Measurements from ENCODE around the gene YARS1. TPM values are rescaled to one million over a fixed set of nuclear protein-coding genes. Genes with fewer than 3 reads are reported as not detected.

YARS1 gene
- total RNA-seq, 1 experiment from 2014 or later: 115 TPM

DNA sequence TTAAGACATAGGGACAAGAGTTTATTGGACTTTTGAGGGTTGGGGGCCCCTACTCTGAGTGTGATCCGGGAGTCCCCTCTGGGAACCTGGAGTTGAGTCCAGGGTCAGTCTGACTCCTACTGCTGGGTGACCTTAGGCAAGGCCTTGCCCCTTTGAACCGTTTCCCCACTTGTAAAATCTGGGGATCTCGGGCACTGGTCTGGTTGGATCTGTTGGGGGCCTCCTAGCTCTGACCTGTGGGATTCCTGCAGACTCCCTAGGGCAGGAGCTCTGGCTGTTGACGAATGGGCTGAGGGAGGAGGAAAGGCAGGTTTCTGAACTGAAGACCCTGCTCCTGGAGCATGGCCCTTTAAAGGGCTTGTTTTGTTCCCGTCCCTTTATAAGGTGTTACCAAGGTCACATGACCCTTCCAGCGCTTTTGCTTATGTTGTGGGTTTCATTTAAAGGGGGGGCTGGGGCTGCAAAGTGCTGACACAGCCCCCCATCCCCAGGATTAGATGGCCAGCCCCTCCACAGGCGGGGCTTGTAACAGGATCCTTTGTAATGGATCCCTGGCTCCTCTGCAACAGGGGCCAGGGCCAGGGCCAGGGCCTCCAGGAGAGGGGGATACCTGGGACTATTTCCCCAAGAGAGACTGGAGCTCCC is 50.7 kb downstream of the YARS1 start:
- Histone ChIP-seq H3K9ac (ENCODE audit: low read length) (no peak overlapping the region), H2AFZ (ENCODE audit: low read length) (no peak overlapping the region), H3K4me2 (ENCODE audit: low read length) (no peak overlapping the region), H3K4me3 (ENCODE audit: low read length) (no peak overlapping the region), H3K9me3 (ENCODE audit: low read length) (no peaks in the 10 kb centered on the region), H3K27me3 (ENCODE audit: low read length) (no peaks in the 10 kb centered on the region), H3K36me3 (ENCODE audit: low read depth, low read length) (peaks cover 20% of the 10 kb centered on the region; the same call in 1 of the 2 replicates), H3F3A (ENCODE audit: low read length, unreplicated experiment) (peaks cover 5% of the 10 kb centered on the region), H3K9me2 (replicated peaks; ENCODE audit: low read length) (no peaks in the 10 kb centered on the region), H3K27ac (ENCODE audit: low read length) (no peak overlapping the region), H3K79me2 (ENCODE audit: low read length) (peaks cover 66% of the 10 kb centered on the region), H4K20me1 (ENCODE audit: low read length) (peaks cover 4% of the 10 kb centered on the region; the same call in 1 of the 2 replicates), H3K4me1 (ENCODE audit: insufficient read depth, low read length) (peaks cover 40% of the 10 kb centered on the region)
- ChIA-PET CTCF (no interaction called here), POLR2A (ENCODE audit: unreplicated experiment) (no interaction called here)
- ATAC-seq: no peak
- TF ChIP-seq EZH2phosphoT487 (IDR thresholded peaks at IDR 0.05; ENCODE audit: borderline replicate concordance, low read length): no peak
- no peak for TF ChIP-seq EZH2 (IDR thresholded peaks at IDR 0.05; ENCODE audit: low read length, unreplicated experiment)
- TF ChIP-seq, protein P1, sequence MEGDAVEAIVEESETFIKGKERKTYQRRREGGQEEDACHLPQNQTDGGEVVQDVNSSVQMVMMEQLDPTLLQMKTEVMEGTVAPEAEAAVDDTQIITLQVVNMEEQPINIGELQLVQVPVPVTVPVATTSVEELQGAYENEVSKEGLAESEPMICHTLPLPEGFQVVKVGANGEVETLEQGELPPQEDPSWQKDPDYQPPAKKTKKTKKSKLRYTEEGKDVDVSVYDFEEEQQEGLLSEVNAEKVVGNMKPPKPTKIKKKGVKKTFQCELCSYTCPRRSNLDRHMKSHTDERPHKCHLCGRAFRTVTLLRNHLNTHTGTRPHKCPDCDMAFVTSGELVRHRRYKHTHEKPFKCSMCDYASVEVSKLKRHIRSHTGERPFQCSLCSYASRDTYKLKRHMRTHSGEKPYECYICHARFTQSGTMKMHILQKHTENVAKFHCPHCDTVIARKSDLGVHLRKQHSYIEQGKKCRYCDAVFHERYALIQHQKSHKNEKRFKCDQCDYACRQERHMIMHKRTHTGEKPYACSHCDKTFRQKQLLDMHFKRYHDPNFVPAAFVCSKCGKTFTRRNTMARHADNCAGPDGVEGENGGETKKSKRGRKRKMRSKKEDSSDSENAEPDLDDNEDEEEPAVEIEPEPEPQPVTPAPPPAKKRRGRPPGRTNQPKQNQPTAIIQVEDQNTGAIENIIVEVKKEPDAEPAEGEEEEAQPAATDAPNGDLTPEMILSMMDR (conservative IDR thresholded peaks at IDR 0.05; ENCODE audit: low read depth, low read length): no peak
- intact Hi-C loops (cut with micrococcal nuclease): no loop called here
- no peak for DNase-seq
- no TSS peak for BruUV-seq (replicated peaks)

DNA sequence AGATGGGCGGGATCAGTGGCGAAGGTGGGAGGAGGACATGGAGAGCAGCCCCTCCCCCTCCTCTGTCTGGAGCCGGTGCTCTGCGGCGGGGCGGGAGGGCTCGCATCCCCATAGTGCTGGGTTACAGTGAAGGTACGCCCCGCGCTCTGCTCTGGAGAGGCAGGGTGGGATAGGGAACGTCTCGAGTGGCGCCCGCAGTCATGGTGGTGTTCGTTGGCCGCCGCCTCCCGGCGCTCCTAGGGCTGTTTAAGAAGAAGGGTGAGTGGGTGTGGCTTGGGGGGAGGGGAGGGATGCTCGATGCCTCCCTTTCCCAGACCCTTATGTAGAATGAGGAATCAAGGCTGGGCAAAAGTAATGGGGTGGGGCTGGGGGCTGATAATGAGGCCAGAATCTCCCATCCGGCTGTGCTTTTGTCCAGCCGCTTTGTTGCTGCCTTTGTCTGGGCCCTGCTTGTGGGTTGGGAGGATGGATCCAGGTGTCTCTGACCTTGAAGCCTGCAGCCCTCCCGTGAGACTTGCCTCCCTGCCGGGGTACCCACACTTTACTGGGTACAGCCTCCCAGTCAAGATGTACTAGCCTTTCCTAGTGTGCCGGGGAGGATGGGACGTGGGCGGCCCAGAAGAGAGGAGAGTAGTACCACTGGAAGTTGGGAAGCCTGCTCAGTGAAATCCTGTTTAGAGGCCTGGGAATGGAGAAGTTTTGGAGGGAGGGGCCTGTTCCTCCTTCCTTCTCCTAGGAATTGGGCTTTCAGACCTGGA is 51.4 kb downstream of the YARS1 start:
- H3K4me2 ChIP-seq (ENCODE audit: low read length): no peak overlapping the region
- H3K9me2 ChIP-seq (replicated peaks; ENCODE audit: low read length): no peaks in the 10 kb centered on the region
- TF ChIP-seq EZH2phosphoT487 (IDR thresholded peaks at IDR 0.05; ENCODE audit: borderline replicate concordance, low read length) (no peak), EZH2 (IDR thresholded peaks at IDR 0.05; ENCODE audit: low read length, unreplicated experiment) (no peak)
- H4K20me1 ChIP-seq (ENCODE audit: low read length): peaks cover 4% of the 10 kb centered on the region; the same call in 1 of the 2 replicates
- ATAC-seq (no peak), DNase-seq (no peak)
- BruUV-seq (replicated peaks): no TSS peak
- CTCF ChIA-PET: no interaction called here
- H3K9ac ChIP-seq (ENCODE audit: low read length): no peak overlapping the region
- H3F3A ChIP-seq (ENCODE audit: low read length, unreplicated experiment): peaks cover 5% of the 10 kb centered on the region
- peaks cover 20% of the 10 kb centered on the region; the same call in 1 of the 2 replicates for H3K36me3 ChIP-seq (ENCODE audit: low read depth, low read length)
- peaks cover 47% of the 10 kb centered on the region for H3K4me1 ChIP-seq (ENCODE audit: insufficient read depth, low read length)
- H3K9me3 ChIP-seq (ENCODE audit: low read length): no peaks in the 10 kb centered on the region
- no peak overlapping the region for H3K4me3 ChIP-seq (ENCODE audit: low read length)
- intact Hi-C loops (cut with micrococcal nuclease): no loop called here
- POLR2A ChIA-PET (ENCODE audit: unreplicated experiment): no interaction called here
- H3K79me2 ChIP-seq (ENCODE audit: low read length): peaks cover 73% of the 10 kb centered on the region
- no peak overlapping the region for H3K27ac ChIP-seq (ENCODE audit: low read length)
- H3K27me3 ChIP-seq (ENCODE audit: low read length): no peaks in the 10 kb centered on the region
- no peak overlapping the region for H2AFZ ChIP-seq (ENCODE audit: low read length)

- ATAC-seq (no peak), DNase-seq (no peak)
- TF ChIP-seq EZH2phosphoT487 (IDR thresholded peaks at IDR 0.05; ENCODE audit: borderline replicate concordance, low read length) (no peak), EZH2 (IDR thresholded peaks at IDR 0.05; ENCODE audit: low read length, unreplicated experiment) (no peak)
- TF ChIP-seq, protein P1 (conservative IDR thresholded peaks at IDR 0.05; ENCODE audit: low read depth, low read length): no peak
- ChIA-PET POLR2A (ENCODE audit: unreplicated experiment) (no interaction called here), CTCF (no interaction called here)
- H3K4me2 ChIP-seq (ENCODE audit: low read length): no peak overlapping the region
- no peaks in the 10 kb centered on the region for H3K9me2 ChIP-seq (replicated peaks; ENCODE audit: low read length)
- H2AFZ ChIP-seq (ENCODE audit: low read length): no peak overlapping the region
- H4K20me1 ChIP-seq (ENCODE audit: low read length): peaks cover 4% of the 10 kb centered on the region; the same call in 1 of the 2 replicates
- H3K4me3 ChIP-seq (ENCODE audit: low read length): no peak overlapping the region
- no peak overlapping the region for H3K27ac ChIP-seq (ENCODE audit: low read length)
- peaks cover 5% of the 10 kb centered on the region for H3F3A ChIP-seq (ENCODE audit: low read length, unreplicated experiment)
- H3K4me1 ChIP-seq (ENCODE audit: insufficient read depth, low read length): peaks cover 54% of the 10 kb centered on the region
- no TSS peak for BruUV-seq (replicated peaks)
- peaks cover 15% of the 10 kb centered on the region; the same call in 1 of the 2 replicates for H3K36me3 ChIP-seq (ENCODE audit: low read depth, low read length)
- no peak overlapping the region for H3K9ac ChIP-seq (ENCODE audit: low read length)
- H3K9me3 ChIP-seq (ENCODE audit: low read length): no peaks in the 10 kb centered on the region
- peaks cover 78% of the 10 kb centered on the region for H3K79me2 ChIP-seq (ENCODE audit: low read length)
- intact Hi-C loops (cut with micrococcal nuclease): no loop called here
- H3K27me3 ChIP-seq (ENCODE audit: low read length): no peaks in the 10 kb centered on the region
These were observed 52.2 kb downstream of the YARS1 start for GRCh38 chr1:32764826-32765569.
